H1 (cell line): ENCODE data around the gene RGS7BP.

Experiments used
- ATF3 ChIP-seq: IDR thresholded peaks from 2 replicates; pipeline ENCODE4 v1.6.1; 2011; ENCODE audit warnings: low read depth, mild to moderate bottlenecking, low read length; ENCODE audit not compliant: insufficient read depth
- CTBP2 ChIP-seq: IDR thresholded peaks from 2 replicates; pipeline ENCODE4 v1.7.0; 2011; ENCODE audit warnings: borderline replicate concordance, mild to moderate bottlenecking, moderate library complexity, mixed read lengths, low read length; ENCODE audit not compliant: insufficient read depth, insufficient read length
- CTCF ChIP-seq, 3 experiments: IDR thresholded peaks; 1 replicate in 2 of 3; 2 replicates in 1 of 3; pipeline versions ENCODE4 v1.5.1 to v1.6.1; 2011; ENCODE audit warnings: low read length in 3 of 3, mild to moderate bottlenecking in 3 of 3, inconsistent platforms in 2 of 3, low read depth in 1 of 3, moderate library complexity in 1 of 3; ENCODE audit not compliant: insufficient read depth in 1 of 3; ENCODE audit errors: control extremely low read depth in 1 of 3
- EP300 ChIP-seq, 2 experiments: IDR thresholded peaks; 1 replicate in 1 of 2; 2 replicates in 1 of 2; pipeline ENCODE4 v1.6.1; 2011 to 2012; ENCODE audit warnings: low read depth in 2 of 2, low read length in 2 of 2, mild to moderate bottlenecking in 2 of 2, borderline replicate concordance in 1 of 2, inconsistent platforms in 1 of 2, moderate library complexity in 1 of 2
- EZH2 ChIP-seq: fragments of 200-600 bp; sonication (generic); IDR thresholded peaks from 2 replicates; pipeline ENCODE4 v1.7.1; 2012; ENCODE audit warnings: low read depth, mild to moderate bottlenecking, moderate library complexity, low read length, inconsistent platforms; ENCODE audit not compliant: severe bottlenecking
- JUN ChIP-seq: IDR thresholded peaks from 2 replicates; pipeline ENCODE4 v1.6.1; 2011; ENCODE audit warnings: low read depth, mild to moderate bottlenecking, improper control_type of control experiment, low read length
- JUND ChIP-seq: IDR thresholded peaks from 2 replicates; pipeline ENCODE4 v1.6.1; 2011; ENCODE audit warnings: mild to moderate bottlenecking, improper control_type of control experiment, low read length
- POLR2A ChIP-seq, 2 experiments: IDR thresholded peaks; 1 replicate in 1 of 2; 2 replicates in 1 of 2; pipeline ENCODE4 v1.6.1; 2011; ENCODE audit warnings: low read depth in 2 of 2, low read length in 2 of 2, mild to moderate bottlenecking in 2 of 2; ENCODE audit errors: control extremely low read depth in 1 of 2
- SUZ12 ChIP-seq: fragments of 200-600 bp; sonication (generic); IDR thresholded peaks from 2 replicates; pipeline ENCODE4 v1.6.1; 2012; ENCODE audit warnings: mild to moderate bottlenecking, inconsistent platforms, low read length, moderate library complexity, mixed read lengths

- TF ChIP-seq ATF3 (no peak), SUZ12 (no peak), CTBP2 (no peak), CTCF (IDR thresholded peaks at IDR 0.05; ENCODE audit: control extremely low read depth in 1 of 3, insufficient read depth in 1 of 3, low read depth in 1 of 3, low read length in 3 of 3) (no peak), EZH2 (no peak), POLR2A (IDR thresholded peaks at IDR 0.05; ENCODE audit: control extremely low read depth in 1 of 2, low read depth in 2 of 2, low read length in 2 of 2) (no peak), EP300 (IDR thresholded peaks at IDR 0.05; ENCODE audit: borderline replicate concordance in 1 of 2, low read depth in 2 of 2, low read length in 2 of 2) (no peak), JUN (no peak), JUND (no peak)
These were observed 131.3 kb downstream of the RGS7BP start for GRCh38 chr5:64637144-64637543.
